Karpas-422 (cell line): Measurements from ENCODE around the gene POT1. TPM values are rescaled to one million over a fixed set of nuclear protein-coding genes. Genes with fewer than 3 reads are reported as not detected.

Source experiments
- DNase-seq: peaks from one replicate; pipeline ENCODE4 v3.0.0-alpha.2; 2015
- H2AFZ ChIP-seq: fragments of 200-600 bp; sonication (generic); 2 replicates; pipeline ENCODE4 v1.6.1; 2014; ENCODE audit warnings: antibody characterized with exemption, low read length, mixed read lengths
- H3K27ac ChIP-seq: fragments of 200-600 bp; sonication (generic); 2 replicates; pipeline ENCODE4 v1.5.1; 2014; ENCODE audit warnings: mild to moderate bottlenecking, low read length, moderate library complexity
- H3K27me3 ChIP-seq: fragments of 200-600 bp; sonication (generic); 2 replicates; pipeline ENCODE4 v1.6.1; 2014; ENCODE audit warnings: low read length, mixed read lengths
- H3K36me3 ChIP-seq: fragments of 200-600 bp; sonication (generic); 2 replicates; pipeline ENCODE4 v1.6.1; 2014; ENCODE audit warnings: low read length, mixed read lengths; ENCODE audit not compliant: insufficient read depth
- H3K4me1 ChIP-seq: fragments of 200-600 bp; sonication (generic); 2 replicates; pipeline ENCODE4 v1.6.1; 2014; ENCODE audit warnings: mild to moderate bottlenecking, low read length, mixed read lengths
- H3K4me2 ChIP-seq: fragments of 200-600 bp; sonication (generic); 2 replicates; pipeline ENCODE4 v1.6.1; 2014; ENCODE audit warnings: low read length, low read depth, mild to moderate bottlenecking; ENCODE audit not compliant: poor library complexity, severe bottlenecking
- H3K4me3 ChIP-seq: fragments of 200-600 bp; sonication (generic); 2 replicates; pipeline ENCODE4 v1.5.1; 2014; ENCODE audit warnings: mild to moderate bottlenecking, antibody characterized with exemption, low read length, mixed read lengths
- H3K79me2 ChIP-seq: fragments of 200-600 bp; sonication (generic); 2 replicates; pipeline ENCODE4 v1.6.1; 2014; ENCODE audit warnings: mild to moderate bottlenecking, low read length, mixed read lengths
- H3K9ac ChIP-seq: fragments of 200-600 bp; sonication (generic); 2 replicates; pipeline ENCODE4 v1.6.0; 2014; ENCODE audit warnings: low read length
- H3K9me2 ChIP-seq: fragments of 200-600 bp; sonication (generic), shearing (Covaris generic); replicated peaks from 2 replicates; pipeline ENCODE4 v1.6.0; 2014; ENCODE audit warnings: mild to moderate bottlenecking, low read length, moderate library complexity; ENCODE audit not compliant: insufficient read depth
- H3K9me3 ChIP-seq: fragments of 300-700, 200-600 bp; sonication (generic); 2 replicates; pipeline ENCODE4 v1.6.1; 2014; ENCODE audit warnings: low read length, mixed read lengths
- H4K20me1 ChIP-seq: fragments of 200-600 bp; sonication (generic); 2 replicates; pipeline ENCODE4 v1.6.1; 2014; ENCODE audit warnings: mild to moderate bottlenecking, antibody characterized with exemption, low read length, low read depth; ENCODE audit not compliant: insufficient read depth
- total RNA-seq: library from RNA; depleted of rRNA; stranded (reverse); fragments of >200 nt; shearing (Covaris generic); gene quantifications from 2 replicates; pipeline ENCODE4 v1.2.3, GENCODE V29; 2014; ENCODE audit warnings: low replicate concordance

Gene POT1
- total RNA-seq, 1 experiment from 2014 or later = 125 TPM

DNA sequence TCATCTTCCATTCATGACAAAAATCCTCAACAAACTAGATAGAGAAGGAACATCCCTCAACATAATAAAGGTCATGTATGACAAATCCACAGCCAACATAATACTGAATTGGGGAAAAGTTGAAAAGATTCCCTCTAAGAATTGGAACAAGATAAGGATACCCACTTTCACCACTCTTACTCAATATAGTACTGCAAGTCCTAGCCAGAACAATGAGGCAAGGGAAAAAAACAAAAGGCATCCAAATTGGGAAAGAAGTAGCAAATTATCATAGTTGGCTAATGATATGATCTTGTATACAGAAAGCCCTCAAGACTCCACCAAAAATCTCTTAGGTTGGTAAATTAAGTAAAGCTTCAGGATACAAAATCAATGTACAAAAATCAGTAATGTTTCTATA lies 4.7 kb downstream of the POT1 start:
- no peaks in the 10 kb centered on the region for H4K20me1 ChIP-seq
- peaks cover 23% of the 10 kb centered on the region for H3K4me1 ChIP-seq
- H3K4me2 ChIP-seq = no peak overlapping the region
- H3K9me3 ChIP-seq = no peaks in the 10 kb centered on the region
- DNase-seq = no peak
- H3K27ac ChIP-seq = no peak overlapping the region
- H3K27me3 ChIP-seq = no peaks in the 10 kb centered on the region
- no peaks in the 10 kb centered on the region for H3K9me2 ChIP-seq
- H3K36me3 ChIP-seq = peaks cover 29% of the 10 kb centered on the region; the same call in 1 of the 2 replicates
- H3K9ac ChIP-seq = no peak overlapping the region
- H3K79me2 ChIP-seq = peaks cover 94% of the 10 kb centered on the region
- no peak overlapping the region for H2AFZ ChIP-seq
- H3K4me3 ChIP-seq = no peak overlapping the region

- Histone ChIP-seq H3K27me3 (no peaks in the 10 kb centered on the region), H3K4me2 (no peak overlapping the region), H3K79me2 (peaks cover 100% of the 10 kb centered on the region), H3K4me1 (peaks cover 11% of the 10 kb centered on the region), H3K9me3 (no peaks in the 10 kb centered on the region), H3K27ac (no peak overlapping the region), H4K20me1 (no peaks in the 10 kb centered on the region), H3K9me2 (no peaks in the 10 kb centered on the region), H3K9ac (no peak overlapping the region), H2AFZ (no peak overlapping the region), H3K36me3 (peaks cover 28% of the 10 kb centered on the region; the same call in 1 of the 2 replicates), H3K4me3 (no peak overlapping the region)
- no peak for DNase-seq
Observed at GRCh38 chr7:124922200-124922599, 7.4 kb downstream of the POT1 start.

DNA sequence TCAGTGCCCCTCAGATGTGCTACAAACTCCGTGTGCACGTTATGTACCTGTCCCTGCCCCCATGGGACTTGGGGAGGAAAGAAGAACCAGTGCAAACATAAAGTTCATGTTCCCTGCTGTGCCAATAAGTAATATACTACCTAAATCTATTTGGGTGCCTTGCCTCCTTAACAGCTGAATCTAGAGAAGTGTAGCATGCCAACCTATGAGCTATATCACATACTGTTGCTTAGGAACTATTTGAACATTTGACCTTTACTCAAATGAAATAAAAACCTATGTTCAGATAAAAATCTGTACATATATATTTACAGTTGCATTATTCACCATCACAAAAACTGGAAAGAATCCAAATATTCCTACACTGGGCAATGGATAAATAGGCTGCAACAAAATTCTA lies 9.8 kb downstream of the POT1 start:
- no peaks in the 10 kb centered on the region for H4K20me1 ChIP-seq
- peaks cover 100% of the 10 kb centered on the region for H3K79me2 ChIP-seq
- H3K9me3 ChIP-seq = no peaks in the 10 kb centered on the region
- no peak overlapping the region for H3K9ac ChIP-seq
- H3K9me2 ChIP-seq = no peaks in the 10 kb centered on the region
- no peaks in the 10 kb centered on the region for H3K27me3 ChIP-seq
- H3K4me1 ChIP-seq = peaks cover 21% of the 10 kb centered on the region
- no peak overlapping the region for H3K27ac ChIP-seq
- no peak for DNase-seq
- no peak overlapping the region for H2AFZ ChIP-seq
- peaks cover 25% of the 10 kb centered on the region; the same call in 1 of the 2 replicates for H3K36me3 ChIP-seq
- no peak overlapping the region for H3K4me3 ChIP-seq
- no peak overlapping the region for H3K4me2 ChIP-seq

DNA sequence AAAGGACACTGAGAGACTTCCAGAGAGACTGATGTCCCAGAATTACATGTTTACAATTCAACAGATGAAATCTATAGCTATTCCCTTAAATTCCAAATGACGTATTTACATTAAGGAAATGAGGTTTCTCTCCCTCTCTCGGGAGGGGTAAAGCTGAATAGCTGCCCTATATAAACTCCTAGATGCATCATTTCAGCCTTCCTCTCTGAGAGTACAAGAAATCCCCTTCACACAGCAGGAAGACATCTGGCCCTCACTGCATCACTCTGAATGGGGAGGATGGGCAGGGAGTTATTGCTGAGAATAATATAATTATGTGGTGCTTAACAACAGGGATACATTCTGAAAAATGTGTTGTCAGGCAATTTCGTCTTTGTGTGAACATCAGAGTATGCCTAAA lies 11.0 kb downstream of the POT1 start:
- Histone ChIP-seq H3K27me3 (no peaks in the 10 kb centered on the region), H3K9me3 (no peaks in the 10 kb centered on the region), H3K36me3 (peaks cover 20% of the 10 kb centered on the region; the same call in 1 of the 2 replicates), H3K9me2 (no peaks in the 10 kb centered on the region), H3K4me1 (peaks cover 21% of the 10 kb centered on the region), H3K27ac (no peak overlapping the region), H3K9ac (no peak overlapping the region), H3K79me2 (peaks cover 93% of the 10 kb centered on the region), H4K20me1 (no peaks in the 10 kb centered on the region), H3K4me3 (no peak overlapping the region), H2AFZ (no peak overlapping the region), H3K4me2 (no peak overlapping the region)
- no peak for DNase-seq

DNA sequence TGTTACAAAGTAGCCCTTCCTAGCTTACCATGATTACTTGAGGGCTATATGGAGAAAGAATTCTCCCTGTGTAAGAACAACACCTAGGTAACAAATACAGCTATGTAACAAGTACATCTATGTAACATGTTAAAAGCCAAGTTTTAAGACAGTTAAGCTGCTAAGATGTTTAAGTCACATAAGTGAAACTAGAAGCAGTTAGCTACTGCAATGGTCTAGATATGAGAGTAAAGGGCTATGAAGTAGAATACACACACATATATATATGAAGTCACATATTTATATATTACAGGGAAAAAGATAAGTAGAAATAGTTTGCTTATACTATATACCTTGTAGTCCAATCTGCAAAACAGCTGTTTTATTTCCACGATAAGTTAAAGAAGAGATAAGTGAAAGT lies 14.4 kb downstream of the POT1 start:
- Histone ChIP-seq H3K4me2 (no peak overlapping the region), H3K79me2 (peaks cover 91% of the 10 kb centered on the region), H2AFZ (no peak overlapping the region), H3K9ac (no peak overlapping the region), H3K27ac (no peak overlapping the region), H3K36me3 (peaks cover 19% of the 10 kb centered on the region; the same call in 1 of the 2 replicates), H3K4me3 (no peak overlapping the region), H3K9me3 (no peaks in the 10 kb centered on the region), H3K4me1 (peaks cover 21% of the 10 kb centered on the region), H3K27me3 (no peaks in the 10 kb centered on the region), H4K20me1 (no peaks in the 10 kb centered on the region), H3K9me2 (no peaks in the 10 kb centered on the region)
- no peak for DNase-seq

- Histone ChIP-seq H3K4me3 (no peak overlapping the region), H3K9me2 (no peaks in the 10 kb centered on the region), H3K27ac (no peak overlapping the region), H3K36me3 (peaks cover 13% of the 10 kb centered on the region; the same call in 1 of the 2 replicates), H3K79me2 (peaks cover 90% of the 10 kb centered on the region), H3K4me2 (no peak overlapping the region), H2AFZ (no peak overlapping the region), H4K20me1 (no peaks in the 10 kb centered on the region), H3K4me1 (peaks cover 21% of the 10 kb centered on the region), H3K9me3 (no peaks in the 10 kb centered on the region), H3K27me3 (no peaks in the 10 kb centered on the region), H3K9ac (no peak overlapping the region)
- no peak for DNase-seq
Observed at GRCh38 chr7:124914298-124914697, 15.3 kb downstream of the POT1 start.

GRCh38 chr7:124912972-124913371 lies 16.7 kb downstream of the POT1 start:
- H4K20me1 ChIP-seq = no peaks in the 10 kb centered on the region
- H3K27ac ChIP-seq = no peak overlapping the region
- H3K4me3 ChIP-seq = no peak overlapping the region
- no peak overlapping the region for H2AFZ ChIP-seq
- H3K27me3 ChIP-seq = no peaks in the 10 kb centered on the region
- no peaks in the 10 kb centered on the region for H3K9me2 ChIP-seq
- H3K4me2 ChIP-seq = no peak overlapping the region
- peaks cover 21% of the 10 kb centered on the region for H3K4me1 ChIP-seq
- DNase-seq = no peak
- peaks cover 90% of the 10 kb centered on the region for H3K79me2 ChIP-seq
- H3K9ac ChIP-seq = no peak overlapping the region
- no peaks in the 10 kb centered on the region for H3K9me3 ChIP-seq
- H3K36me3 ChIP-seq = peaks cover 17% of the 10 kb centered on the region; the same call in 1 of the 2 replicates

DNA sequence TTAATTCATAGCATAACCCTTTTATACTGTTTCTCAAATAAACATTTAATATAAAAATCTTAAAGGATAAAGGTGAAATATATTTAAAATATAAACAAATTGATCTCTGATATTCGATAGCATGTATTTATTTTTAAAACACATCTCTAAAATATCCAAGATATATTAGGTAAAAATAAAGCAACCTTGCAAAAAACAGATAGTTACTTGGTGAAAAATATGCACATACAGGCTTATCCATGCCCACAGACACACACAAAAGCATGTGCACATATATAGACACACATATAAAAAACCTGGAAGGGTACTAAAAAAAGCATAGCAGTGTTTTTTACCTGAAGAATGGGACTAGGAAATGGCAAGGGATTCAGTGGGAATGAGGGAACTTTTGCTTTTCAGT lies 19.8 kb downstream of the POT1 start:
- H3K4me1 ChIP-seq = no peaks in the 10 kb centered on the region
- DNase-seq = no peak

DNA sequence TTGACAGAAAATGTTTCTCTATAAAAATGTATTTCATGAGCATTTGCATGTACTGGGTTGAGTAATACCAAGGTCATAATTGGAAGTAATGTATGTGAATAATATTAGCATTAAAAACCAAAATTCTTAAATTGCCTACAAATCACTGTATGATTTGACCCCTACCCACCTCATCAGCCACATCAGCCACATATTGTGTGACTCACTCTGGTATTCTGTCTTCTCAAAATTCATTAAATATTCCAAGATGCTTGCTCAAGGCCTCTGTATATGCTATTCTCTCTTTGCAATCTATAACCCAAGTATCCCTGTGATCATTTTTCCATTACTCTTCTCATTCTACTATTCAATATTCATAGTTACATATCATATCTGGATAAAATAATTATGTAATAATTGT lies 21.4 kb downstream of the POT1 start:
- no peak for DNase-seq
- Histone ChIP-seq H3K9me3 (no peaks in the 10 kb centered on the region), H3K4me3 (no peak overlapping the region), H3K79me2 (peaks cover 88% of the 10 kb centered on the region), H3K36me3 (peaks cover 11% of the 10 kb centered on the region; the same call in 1 of the 2 replicates), H3K27ac (no peak overlapping the region), H3K4me2 (no peak overlapping the region), H4K20me1 (no peaks in the 10 kb centered on the region), H3K9ac (no peak overlapping the region), H2AFZ (no peak overlapping the region), H3K9me2 (no peaks in the 10 kb centered on the region), H3K27me3 (no peaks in the 10 kb centered on the region), H3K4me1 (no peaks in the 10 kb centered on the region)

More for the DNA sequence above, 19.8 kb downstream of the POT1 start:
- H3K4me3 ChIP-seq = no peak overlapping the region
- H3K27me3 ChIP-seq = no peaks in the 10 kb centered on the region
- H3K36me3 ChIP-seq = peaks cover 16% of the 10 kb centered on the region; the same call in 1 of the 2 replicates
- no peaks in the 10 kb centered on the region for H3K9me3 ChIP-seq
- H3K79me2 ChIP-seq = peaks cover 88% of the 10 kb centered on the region
- H2AFZ ChIP-seq = no peak overlapping the region
- no peaks in the 10 kb centered on the region for H3K9me2 ChIP-seq
- no peak overlapping the region for H3K27ac ChIP-seq
- H4K20me1 ChIP-seq = no peaks in the 10 kb centered on the region
- no peak overlapping the region for H3K4me2 ChIP-seq
- H3K9ac ChIP-seq = no peak overlapping the region
